GM18517 (cell line): Measurements from ENCODE around the gene STMP1.
A peak's percentile ranks its signal among the peaks of the same experiment; 100 is the strongest.
"Not testable (repeated sequence)": the region's sequence is repeated elsewhere in the genome, so short reads cannot be mapped to it uniquely, and the experiment has no call there.

Experiments used
- ATAC-seq: cut with Tn5 transposase; IDR thresholded peaks from one replicate; pipeline ENCODE4 v1.9.1; 2021; ENCODE audit warnings: mild to moderate bottlenecking, moderate library complexity; ENCODE audit not compliant: unreplicated experiment

The STMP1 gene

DNA sequence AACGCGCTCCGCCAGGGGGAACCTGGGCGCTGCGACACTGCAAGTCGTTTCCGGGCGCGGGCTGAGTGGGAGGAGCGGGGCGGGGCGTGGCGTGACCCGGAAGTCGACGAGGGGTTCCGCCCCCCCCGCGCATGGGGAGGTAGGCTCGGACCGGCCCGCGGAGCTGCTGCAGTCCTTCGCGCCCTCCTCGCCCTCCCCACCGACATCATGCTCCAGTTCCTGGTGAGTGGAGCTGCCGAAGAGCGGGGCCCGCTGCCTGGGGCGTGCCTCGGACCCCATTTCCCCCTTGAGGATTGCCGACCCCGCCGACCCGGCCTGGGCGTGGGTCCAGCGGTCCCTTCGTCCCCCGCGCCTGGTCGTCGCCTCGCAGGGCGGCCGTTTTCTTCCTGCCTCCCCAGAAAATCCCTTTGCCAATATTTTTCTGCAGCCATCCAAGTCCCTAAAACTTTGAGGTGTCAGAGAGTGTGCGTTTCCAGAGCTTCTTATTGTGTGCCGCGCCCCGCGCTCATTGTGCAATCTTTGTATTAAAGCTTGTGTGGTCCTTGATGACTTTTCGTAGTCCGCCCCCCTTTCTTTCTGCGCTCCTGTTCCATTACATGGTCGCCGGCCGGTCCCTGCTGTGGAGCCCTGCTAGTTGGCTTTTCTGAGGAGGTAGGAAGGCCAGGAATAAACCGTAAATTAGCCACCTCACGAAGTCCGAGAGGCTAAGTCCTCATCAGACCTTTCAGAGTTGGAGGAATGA, at the start of gene STMP1:
Gene STMP1, plus strand, starts transcription at position 142 of the 742 bp plus-strand sequence.
- ATAC-seq = peak; percentile 90

DNA sequence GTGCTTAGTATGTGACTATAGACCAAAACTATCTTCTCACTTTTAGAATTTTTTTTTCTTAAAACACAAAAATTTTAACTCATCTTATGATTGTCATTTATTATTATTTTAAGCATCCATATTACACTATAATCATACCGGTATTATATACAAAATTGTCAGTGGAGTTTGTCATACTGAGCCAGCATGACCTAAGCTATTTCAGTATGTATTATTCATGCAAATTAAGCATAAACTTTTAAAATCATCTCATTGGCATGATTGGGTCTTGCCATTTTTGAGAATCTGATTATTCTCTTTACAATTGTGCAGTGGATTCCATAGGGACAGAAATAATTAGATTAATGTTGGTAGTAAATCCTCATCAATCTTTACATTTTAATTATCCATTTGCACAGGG, 46.2 kb upstream of the STMP1 start:
- ATAC-seq = no peak

DNA sequence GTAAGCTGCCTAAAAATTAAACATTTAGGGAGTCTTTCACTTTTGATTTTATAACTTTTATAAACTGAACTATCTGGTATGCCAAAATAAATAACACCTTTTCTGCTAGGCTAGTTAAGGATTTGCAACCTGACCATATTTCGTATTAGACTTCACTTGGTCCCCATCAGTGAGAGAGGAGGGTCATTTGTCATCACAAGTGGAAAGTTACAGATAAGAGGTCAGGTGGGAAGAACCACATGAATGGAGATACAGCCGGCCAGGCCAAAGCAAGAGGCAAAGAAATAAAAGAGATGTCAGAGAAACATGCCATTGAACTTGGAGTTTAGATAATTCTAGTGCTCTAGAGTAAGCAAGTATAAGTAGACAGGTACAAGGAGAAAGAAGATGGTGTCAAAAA, 44.5 kb upstream of the STMP1 start:
- ATAC-seq = no peak

DNA sequence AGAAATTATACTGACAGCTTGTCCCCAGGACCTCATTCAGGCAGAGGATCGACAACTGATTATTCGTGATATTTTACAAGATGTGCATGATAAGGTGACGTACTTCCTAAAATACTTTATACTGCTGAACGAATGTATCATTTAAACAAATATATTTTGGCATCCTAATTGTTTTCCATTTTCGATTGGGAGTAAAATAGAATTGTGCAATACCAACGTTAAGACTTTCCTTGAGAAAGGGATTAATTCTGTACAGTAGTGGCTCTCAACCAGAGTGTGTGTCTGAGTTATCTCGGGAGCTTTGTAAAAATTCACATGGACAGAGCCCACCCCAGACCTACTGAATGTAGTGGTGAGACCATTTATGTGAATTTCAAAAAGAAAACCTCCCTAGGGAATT, 43.8 kb upstream of the STMP1 start:
- no peak for ATAC-seq

DNA sequence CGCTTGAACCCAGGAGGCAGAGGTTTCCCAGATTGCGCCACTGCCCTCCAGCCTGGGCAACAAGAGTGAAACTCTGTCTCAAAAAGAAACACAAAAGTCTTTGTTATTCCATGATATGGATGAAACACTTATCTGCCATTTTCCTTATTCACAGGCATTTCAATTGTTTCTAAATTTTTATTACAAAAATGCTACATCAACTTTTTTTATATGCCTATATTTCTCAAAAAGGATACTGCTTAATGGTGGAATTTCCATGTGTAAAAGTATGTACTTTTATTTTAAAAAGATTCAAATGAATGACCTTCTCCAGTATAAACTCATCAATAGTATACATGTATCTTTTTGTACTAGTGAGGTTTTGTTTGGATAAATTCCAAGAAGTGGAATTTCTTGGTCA, 41.9 kb upstream of the STMP1 start:
- ATAC-seq = no peak

GRCh38 chr7:135620980-135621850, 41.1 kb upstream of the STMP1 start:
- no peak for ATAC-seq

- no peak for ATAC-seq
These were observed 28.0 kb upstream of the STMP1 start for GRCh38 chr7:135634191-135634878.

DNA sequence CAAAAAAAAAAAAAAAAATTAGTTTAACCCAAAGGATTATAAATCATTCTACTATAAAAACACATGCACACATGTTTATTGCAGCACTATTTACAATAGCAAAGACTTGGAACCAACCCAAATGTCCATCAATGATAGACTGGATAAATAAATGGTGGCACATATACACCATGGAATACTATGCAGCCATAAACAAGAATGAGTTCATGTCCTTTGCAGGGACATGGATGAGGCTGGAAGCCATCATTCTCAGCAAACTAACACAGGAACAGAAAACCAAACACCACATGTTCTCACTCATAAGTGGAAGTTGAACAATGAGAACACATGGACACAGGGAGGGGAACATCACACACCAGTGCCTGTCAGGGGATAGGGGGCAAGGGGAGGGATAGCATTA, 22.6 kb upstream of the STMP1 start:
- not testable (repeated sequence) for ATAC-seq

- no peak for ATAC-seq
These were observed 18.2 kb upstream of the STMP1 start for GRCh38 chr7:135644154-135644553.

GRCh38 chr7:135644729-135645128, 17.6 kb upstream of the STMP1 start:
- ATAC-seq = no peak

DNA sequence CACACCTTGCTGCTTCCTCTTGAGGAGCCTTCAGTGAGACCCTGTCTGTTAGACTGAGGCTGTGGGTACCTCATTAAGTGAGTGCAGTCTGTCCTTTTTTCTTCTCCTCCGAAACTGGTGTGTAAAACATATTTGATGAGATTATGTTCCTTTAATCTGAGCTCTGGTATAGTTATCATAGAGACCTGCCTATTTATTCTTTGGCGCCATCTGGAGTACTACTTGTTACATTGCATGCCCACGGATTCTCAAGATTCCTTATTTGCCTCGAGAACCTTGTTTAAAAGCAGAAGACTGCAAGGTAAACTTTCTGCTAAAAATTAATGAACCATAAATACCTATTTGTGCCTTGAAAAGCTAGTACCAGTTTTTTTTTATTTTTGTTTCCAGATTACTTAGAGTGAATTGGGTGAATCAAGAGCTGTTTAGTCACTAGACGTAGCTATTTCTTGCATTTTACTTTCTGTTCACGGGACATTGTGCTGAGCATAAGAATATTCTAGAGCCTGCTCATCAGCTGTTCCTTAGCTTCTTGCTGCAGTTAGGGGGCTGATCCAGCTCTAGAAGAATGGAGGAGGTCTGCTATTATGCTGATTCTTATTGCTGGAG, 16.9 kb upstream of the STMP1 start:
- no peak for ATAC-seq

GRCh38 chr7:135647755-135648154, 14.6 kb upstream of the STMP1 start:
- no peak for ATAC-seq

- ATAC-seq = no peak
These were observed 14.1 kb upstream of the STMP1 start for GRCh38 chr7:135648235-135648634.

DNA sequence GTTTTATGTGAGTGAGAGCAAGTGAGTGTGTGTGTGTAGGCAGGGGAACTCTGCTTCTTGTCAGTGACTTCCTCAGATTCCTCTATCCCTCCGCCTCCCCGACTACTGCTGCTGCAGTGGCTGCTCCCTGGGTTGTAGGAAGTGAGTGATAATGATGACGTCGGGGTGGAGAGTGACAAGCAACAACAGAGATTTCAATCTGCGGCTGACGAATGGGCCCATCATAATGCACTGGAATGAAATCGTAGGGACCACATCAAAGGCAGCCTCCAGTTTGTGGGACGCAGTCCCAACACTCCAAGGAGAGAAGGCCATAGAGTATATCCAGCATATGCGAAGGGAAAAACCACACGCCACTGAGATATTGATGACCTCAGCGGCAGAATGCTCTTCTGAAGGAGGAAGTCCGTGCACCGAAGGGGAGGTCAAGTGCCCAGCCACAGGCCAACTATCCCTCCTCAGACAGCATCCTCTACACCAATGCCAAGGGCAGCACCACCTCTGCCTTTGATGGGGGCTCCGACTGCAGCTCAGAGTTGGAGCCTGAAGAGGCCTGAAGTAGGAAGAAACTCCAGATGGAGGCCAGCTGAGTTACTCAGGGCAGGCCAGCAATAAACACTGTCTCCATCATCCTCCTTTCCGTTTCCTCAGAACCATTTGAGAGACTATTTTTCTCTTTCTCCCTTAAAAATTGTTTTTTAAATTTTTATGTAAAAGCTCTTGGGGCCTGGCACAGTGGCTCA, 11.3 kb upstream of the STMP1 start:
- no peak for ATAC-seq

GRCh38 chr7:135653340-135654080, 8.8 kb upstream of the STMP1 start:
- no peak for ATAC-seq

- no peak for ATAC-seq
These were observed 3.8 kb upstream of the STMP1 start for GRCh38 chr7:135658564-135658963.

DNA sequence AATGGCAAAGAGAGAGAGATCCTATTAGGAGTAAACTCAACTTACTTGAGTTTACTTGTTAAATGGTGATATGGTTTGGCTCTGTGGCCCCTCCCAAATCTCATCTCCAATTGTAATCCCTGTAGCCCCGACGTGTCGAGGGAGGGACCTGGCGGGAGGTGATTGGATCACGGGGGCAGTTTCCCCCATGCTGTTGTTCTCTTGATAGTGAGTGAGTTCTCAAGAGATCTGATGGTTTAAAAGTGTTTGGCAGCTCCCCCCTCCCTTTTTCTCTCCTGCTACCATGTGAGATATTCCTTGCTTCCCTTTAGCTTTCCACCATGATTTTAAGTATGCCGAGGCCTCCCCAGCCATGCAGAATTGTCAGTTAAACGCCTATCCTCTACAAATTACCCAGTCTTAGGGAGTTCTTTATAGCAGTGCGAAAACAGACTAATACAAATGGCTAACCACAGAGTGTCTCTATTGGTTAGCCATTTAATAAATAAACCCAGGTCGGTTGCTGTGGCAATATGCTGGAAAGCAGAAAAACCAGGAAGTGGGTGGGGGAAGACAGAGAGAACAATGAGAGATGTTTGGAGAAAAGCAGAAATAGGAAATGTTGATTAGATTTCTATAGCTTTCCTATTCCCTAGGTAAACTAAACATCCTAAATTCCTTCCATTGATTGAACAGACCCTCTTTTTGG, 3.0 kb upstream of the STMP1 start:
- no peak for ATAC-seq

DNA sequence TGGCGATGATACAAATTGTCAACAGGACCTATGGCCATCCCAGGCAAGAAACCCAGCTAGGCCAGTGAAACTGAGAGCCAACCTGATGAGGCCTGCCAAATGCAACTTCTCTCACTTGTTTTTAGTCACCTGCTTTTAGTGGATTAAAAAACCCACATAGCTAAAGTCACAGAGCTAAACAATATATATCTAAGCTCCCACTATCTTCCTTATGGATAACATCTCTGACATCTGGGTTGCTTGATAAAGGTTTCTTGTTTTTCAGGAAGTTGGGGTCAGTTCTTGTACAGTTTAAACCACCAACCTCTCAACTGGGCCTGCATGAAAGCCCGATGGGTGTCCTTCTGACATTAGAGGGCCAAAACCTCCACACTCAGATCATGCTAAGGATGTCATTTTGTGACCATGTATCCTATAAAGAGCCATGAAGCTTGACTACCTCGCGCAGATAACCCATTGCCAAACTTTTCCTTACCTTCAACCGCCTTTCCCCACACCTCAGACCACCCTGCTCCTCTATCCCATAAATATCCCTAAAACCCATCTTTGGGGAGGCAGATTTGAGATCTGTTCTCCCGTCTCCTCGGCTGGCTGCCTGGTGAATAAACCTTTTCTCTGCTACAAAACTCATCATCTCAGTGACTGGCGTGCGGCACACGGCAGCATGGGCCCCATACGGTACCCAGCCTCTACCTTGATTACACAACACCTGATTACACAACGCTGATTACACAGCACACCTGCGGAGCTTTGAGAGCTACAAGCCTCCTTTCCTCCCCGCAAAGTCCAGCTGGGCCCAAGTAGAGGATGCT, 797 bp upstream of the STMP1 start:
- no peak for ATAC-seq

GRCh38 chr7:135662123-135662372, 266 bp upstream of the STMP1 start:
- ATAC-seq = no peak
